Activated CD4-positive, CD25-positive, alpha-beta regulatory T cell treated with anti-CD3 and anti-CD28 coated beads, Interleukin-2, amount 50 U/mL, for 24 hours (primary cell): ENCODE measurements around the gene PFN1.

Source experiments
- ATAC-seq, 2 donors: fragments of 150-1000 bp; cut with Tn5 transposase; one replicate each; pipeline ENCODE4 v1.10.0; 2021; ENCODE audit warnings: mild to moderate bottlenecking in 1 of 2, moderate library complexity in 1 of 2

The PFN1 gene

DNA sequence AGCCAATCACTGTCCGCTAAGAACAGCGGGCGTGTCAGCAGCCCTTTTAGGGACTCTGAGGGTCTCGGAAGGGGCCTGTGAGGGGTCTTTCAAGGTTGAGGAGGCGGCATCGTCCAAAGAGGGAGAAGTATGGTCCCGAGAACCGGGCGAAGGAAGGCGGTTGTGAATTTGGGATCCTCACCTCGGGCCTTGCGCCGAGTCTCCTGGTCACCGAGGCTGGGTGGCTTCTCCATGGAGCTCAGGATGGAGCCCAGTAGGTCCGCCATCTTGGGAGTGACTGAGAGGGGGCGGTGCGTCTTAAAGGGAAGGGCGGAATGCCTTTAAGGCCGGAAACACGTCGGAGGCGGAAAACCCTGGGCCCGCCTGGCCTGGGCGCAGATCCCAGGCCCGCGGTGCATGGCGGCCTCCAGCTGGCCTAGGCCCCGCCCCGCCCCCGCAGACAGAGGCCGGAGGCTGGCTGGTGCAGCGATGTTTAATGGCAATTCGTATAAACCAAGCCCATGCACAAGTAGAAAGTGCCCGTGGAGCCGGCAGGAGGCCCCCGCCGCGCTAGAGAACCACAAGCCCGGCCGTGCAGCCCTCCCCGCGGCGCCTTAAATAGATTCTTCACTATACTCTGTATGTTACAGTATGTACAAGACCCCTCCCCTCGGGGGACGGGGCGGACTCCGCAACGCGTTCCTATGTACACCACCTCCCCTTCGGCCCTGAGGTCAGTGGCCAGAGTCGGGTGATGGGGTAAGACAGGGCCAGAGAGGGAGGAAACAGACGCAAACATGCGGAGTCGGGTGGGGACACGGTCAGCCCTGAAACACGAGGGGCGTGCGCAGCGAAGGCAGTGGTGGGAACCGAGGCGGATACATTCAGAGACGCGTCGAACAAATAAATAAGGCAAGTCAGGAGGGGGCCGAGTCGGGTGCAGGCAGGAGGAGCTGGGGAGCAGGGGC lies 19.5 kb upstream of the PFN1 start, which contains the start of gene SPAG7:
SPAG7 (minus strand) TSS at position 279 of the 947 bp plus-strand sequence; CDS start at position 266, 13 bp downstream.
- peak; percentile 50 to 55 for ATAC-seq

DNA sequence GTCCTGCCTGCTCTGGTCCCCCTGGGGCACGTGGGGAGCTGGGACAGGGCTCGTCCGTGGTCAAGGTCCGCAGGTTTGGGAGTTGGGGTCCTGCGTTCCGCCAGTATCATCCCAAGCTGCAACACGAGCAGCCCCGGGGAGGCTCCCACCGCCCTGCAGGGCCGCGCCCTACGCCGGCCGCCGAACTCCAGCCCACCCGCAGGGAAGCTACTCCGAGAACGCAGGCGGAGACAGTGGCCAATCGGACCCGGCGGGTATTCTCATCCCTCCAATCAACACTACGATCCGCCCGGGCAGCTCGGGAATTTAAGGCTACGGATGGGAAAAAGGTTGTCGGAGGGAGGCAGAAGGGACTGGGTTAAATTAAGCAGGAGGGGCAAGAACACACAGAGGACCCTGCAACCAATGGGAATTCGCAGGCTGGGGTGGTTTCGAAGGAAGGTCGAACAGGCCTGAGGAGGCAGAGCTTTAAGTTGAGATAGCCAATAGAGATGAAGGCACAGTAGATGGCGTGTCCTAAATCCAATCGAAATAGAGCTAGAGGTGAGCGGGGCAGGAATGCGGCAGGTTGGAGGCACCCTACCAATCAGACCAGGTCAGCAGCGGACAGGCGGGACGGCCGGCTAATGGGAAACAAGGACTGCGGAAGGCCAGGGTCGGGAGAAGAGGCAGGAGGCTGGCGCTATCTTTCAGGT lies 18.7 kb upstream of the PFN1 start:
- ATAC-seq: peak; percentile 84 to 87

DNA sequence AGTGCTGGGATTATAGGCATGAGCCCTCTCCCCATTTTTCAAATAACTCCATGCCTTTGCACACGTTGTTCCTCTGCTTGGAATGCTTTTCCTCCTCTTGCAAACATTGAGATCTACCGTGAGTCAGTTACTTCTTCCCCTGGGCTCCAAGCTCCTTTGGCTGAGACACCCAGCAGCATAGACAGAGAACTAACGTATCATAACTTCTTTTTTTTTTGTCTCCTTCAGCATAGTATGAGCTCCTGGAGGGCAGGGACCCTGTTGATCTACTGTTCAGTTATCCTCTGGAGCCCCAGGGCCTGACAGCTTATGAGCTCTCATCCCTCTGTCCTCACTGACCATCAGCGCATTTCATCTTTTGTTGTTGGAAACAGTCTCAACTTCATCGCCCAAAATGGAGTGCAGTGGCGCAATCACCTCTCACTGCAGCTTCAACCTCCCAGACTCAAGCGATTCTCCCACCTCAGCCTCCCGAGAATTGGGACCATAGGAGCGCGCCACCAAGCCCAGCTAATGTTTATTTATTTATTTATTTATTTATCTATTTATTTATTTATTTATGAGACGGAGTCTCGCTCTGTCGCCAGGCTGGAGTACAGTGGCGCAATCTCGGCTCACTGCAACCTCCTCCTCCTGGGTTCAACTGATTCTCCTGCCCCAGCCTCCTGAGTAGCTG lies 17.1 kb upstream of the PFN1 start:
- ATAC-seq: no peak

DNA sequence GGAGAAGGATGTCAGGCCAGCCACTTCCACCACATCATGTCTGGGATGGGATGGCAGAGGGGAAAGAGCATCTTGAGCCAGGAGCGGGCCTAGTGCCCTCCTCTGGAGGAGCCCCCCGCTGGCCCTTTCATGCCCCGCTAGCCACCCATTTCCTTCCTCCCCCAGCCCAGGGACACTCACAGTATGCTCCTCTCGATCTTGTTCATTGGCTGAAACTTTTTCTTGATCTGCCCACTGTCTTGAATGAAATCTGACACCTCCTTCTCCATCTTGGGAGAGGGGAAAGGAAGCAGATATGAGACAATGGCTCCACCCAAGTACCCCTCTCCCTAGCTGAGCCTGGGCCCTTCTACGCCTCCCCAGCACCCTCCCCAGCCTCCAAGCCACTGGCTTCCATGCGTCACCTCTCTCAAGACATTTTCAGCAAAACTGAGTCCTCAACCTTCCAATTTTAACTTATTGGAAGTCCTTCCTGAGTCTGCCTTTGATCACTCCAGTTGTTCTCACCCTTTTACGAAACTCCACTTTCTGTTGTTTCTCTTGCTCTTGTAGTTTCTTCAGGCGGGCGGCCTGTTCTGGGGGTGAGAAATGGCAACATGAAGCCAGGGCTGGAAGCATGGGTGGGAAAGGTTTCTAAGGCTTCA lies 12.1 kb upstream of the PFN1 start:
- ATAC-seq: no peak

DNA sequence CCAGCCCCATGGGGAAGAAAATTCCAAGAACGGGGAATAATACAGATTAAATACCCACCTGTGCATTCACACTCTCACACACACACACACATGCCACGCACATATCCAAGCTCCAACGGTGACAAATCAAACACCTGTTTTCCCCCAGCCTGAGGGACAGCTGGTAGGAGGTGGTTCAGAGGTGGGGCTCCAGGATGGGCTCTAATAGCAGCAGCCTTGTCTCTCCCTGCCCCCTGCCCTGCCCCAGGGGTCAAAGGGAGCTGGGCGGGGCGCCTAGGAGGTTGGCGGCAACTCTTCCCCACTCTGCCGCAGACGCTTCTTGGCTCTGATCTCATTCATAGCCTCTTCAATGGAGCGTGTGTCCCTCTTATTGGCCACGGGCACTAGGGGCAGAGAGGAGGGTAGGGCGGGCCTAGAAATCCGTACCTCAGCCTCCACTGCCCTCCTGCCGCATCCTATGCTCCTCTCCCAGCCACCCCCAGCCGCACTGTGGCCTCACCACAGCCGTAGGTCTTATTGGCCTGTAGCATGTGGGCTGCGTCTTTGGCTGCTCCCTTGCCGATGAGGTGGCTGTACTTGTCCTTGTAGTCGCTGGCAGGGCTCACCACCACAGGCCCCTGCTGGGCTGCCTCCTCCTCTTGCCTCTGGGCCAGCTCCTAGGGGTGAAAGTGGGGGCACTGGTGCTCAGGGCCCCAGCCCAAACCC lies 11.1 kb upstream of the PFN1 start:
- ATAC-seq: no peak

DNA sequence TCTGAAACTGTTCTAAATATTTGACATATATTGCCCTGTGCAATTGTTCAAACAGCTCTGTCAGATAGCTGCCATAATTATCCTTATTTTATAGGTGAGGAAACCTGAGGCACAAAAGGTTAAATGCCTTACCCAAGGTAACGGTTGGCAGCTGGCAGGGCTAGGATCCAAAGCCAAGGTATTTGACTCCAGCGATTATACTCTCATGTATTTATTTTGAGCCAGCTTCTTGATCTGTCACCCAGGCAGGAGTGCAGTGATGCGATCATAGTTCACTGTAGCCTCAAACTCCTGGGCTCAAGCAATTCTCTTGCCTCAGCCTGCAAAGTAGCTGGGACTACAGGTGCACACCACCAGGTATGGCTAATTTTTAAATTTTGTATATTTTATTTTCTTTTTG lies 9.8 kb upstream of the PFN1 start:
- no peak for ATAC-seq

DNA sequence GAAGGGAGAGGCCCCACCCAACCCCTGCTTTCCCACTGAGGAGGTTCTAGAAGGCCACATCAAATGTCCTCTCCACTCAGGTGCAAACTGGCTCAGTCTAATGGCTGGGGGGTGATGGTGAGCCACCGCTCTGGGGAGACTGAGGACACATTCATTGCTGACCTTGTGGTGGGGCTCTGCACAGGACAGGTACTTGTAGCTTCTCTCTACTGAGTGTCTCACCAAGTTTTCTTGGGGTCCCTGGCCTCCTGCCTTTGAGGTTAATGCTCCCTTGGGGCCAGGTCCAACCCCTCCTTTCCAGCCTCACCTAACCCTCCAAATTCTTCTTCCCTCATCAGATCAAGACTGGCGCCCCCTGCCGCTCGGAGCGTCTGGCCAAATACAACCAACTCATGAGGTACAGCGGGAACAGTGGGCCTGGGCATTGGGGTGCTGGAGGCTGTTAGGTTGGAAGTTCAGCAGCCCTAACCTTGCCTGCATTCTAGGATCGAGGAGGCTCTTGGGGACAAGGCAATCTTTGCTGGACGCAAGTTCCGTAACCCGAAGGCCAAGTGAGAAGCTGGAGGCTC lies 8.2 kb upstream of the PFN1 start:
- ATAC-seq: no peak

DNA sequence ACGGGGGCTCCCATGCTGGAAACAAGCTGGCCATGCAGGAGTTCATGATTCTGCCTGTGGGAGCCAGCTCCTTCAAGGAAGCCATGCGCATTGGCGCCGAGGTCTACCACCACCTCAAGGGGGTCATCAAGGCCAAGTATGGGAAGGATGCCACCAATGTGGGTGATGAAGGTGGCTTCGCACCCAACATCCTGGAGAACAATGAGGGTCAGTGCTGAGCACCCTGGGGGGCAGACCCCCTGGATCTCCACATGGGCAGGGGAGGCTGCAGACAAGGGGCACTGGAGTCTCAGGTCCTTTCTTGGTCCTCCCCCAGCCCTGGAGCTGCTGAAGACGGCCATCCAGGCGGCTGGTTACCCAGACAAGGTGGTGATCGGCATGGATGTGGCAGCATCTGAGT lies 6.8 kb upstream of the PFN1 start:
- ATAC-seq: no peak

DNA sequence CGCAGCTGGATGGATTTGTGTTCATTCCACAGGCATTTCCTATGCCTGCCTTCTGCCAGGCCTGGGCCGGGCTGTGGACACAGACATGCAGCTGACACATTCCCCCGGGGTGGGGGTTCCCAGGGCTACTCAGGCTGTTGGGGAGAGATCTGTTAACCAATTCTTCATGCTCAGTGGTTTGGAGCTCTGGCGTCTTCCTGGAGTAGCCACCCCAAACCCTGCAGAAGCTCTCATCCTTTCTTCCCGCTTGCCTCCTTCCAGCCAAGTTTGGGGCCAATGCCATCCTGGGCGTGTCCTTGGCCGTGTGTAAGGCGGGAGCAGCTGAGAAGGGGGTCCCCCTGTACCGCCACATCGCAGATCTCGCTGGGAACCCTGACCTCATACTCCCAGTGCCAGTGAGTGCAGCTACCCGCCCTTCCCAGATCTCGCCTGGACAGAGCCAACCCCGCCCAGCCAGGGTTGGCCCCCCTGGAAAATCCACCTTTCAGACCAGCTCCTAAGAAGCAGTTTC lies 5.2 kb upstream of the PFN1 start:
- no peak for ATAC-seq

DNA sequence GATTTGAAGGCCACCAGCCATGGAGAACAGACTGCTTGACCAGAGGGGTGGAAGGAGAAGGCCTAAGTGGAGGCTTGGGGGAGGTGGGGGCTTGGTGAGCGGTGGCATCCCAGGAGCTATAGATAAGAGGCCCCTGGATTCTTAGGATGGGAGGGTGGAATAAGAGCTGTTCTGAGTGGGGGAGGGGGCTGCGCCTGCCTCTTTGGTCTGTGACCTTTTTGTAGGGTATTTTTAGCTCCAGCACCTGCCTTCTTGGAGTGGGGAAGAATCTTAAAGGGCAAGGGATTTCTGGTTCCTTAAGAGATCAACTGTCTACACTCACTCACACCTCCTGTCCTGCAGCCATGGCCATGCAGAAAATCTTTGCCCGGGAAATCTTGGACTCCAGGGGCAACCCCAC lies 3.2 kb upstream of the PFN1 start:
- ATAC-seq: no peak

DNA sequence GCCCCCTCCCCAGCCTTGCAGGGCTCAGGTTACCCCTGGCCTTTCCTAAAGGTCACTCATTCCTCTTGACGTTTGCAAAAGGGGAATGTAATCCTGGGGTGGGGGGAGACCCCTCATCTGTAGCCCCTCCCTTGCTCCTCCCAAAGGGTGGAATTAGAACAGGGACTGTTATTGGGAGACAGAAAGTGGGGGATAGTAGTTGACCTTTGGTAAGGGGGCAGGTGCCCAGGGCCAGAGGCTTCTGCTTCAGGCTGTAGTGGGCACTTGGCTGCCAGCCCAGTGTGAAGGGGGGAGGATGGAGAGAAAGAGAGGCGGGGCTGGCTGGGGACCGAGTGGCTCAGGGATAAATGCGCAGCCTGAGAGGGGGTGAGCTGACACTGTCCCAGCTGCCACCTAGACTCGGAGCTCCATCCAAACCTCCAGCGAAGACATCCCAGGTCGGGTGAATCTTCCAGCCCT lies 2.4 kb upstream of the PFN1 start, which contains the start of gene ENO3:
ENO3 (plus strand) TSS at position 374 of the 459 bp plus-strand sequence. CDS start 711 bp downstream, outside the sequence.
- no peak for ATAC-seq

DNA sequence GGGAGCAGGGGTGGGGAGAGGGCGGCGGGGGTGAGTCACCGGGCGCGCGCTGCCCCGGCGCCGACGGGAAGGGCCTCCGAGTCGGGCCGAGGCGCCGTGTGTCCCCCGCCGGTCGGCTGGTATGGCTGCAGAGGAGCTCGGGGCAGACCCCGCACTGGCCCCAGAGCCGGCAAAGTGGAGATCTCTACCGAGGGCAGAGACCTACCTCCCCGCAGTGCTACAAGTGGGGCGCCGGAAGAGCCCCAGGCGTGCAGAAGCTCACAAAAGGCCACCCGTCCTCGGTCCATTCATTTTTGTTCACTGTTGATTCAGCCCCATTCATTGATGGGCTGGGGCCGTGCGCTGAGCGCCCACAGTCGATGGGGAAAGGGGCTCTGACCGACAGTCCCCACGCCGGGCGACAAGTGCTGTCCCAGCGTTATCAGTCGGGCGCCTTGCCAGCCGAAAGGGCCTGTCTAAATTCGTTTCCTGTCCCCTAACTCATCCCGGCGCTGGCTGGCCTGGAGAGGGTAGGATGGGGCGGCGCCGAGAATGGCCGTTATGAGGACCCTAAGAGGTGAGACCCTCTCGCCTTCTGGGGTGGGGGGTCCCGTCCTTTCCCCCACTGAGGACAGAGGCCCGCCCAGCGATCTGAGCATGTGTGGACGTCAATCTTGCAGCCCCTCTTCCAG lies 1.9 kb upstream of the PFN1 start:
- ATAC-seq: peak; percentile 4 to 15

DNA sequence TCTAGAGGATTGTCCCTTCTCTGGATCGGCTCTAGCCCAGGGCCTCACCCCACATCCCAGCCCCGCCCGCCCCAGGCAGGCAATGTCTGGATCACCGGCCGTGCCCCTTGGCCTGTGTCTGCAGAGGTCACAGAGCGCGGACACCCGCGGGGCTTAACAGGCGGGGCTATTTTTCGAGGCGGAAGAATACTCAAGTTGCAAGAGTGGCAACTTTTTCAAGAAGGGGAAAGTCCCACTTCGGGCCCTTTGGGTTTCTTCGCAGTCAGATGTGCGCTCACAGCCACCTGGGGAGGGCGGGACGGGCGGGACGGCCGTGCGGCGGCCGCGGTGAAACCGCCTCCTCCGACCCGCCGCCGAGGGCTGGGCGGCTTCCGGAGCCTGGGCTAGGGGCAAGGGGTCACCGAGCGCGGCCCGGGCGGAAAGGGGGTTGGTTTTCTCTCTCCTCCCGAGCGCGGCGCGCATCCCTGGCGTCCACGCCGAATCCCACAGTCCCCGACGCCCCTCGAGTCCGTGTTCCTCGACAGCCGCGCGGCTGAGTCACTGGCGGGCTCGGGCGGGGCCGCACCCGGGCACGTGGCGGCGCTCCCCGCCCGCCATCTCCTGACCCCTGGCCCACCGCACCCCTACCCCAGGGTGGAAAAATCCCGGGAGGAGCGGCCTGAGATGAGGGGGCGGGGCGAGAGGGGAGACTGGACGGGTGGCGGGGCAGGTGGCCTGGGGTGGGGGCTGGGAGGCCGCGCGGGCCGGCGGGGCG lies 1.2 kb upstream of the PFN1 start:
- ATAC-seq: peak; percentile 32 to 42

DNA sequence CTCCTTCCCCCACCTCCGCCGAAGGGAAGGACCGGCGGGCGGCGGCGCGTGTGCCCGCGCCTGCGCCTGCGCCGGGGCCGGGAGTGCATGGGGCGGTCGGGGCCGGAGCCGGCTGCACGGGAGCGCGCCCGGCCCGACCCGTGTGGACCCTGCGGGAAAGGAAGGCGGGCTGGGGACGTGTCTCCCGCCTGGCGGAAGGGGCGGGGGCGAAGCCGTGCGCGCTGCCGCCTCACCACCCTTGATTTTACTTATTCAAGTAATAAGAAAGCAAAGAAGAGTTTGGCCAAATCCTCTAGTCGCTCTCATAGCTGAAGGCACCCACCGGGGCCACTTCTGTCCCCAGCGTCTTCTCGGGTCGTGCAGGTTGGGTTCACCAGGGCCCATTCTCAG lies 596 bp upstream of the PFN1 start:
- ATAC-seq: peak; percentile 41 to 43

DNA sequence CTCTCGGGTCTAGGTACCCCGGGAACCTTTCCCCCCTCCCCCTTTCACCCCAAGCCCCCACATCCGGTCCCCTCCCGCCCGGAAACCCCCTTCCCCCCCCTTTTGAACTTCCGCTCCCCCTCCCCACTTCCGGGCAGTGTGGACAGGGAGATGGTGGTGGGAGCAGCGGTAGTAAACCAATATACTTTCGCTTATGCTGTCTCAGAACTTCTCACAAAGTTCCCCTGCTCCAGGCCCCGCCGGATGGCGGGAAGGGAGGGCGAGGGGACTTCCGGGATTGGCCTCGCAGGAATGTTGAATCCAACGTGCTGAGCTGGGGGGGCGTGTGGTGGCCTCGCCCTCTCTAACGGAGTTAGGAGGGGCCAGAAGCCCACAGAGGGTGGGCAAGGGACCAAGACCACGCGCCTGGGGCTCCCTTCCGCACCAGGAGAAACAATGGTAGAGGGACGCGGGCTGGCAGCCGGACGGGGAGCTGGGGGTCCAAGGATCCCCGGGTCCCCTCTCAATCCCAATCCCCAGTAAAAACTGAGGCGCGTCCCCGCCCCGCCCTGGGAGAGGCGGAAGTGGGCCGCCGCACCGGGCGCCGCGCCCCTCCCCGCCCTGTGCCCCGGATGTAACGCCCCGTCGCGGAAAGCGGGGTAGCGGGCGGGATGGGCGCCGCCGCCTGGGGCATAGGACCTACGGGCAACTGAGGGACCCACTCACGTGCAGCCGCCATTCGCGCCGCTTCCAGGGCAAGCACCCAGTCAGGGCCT lies 742 bp downstream of the PFN1 start:
- ATAC-seq: peak; percentile 11 to 18

DNA sequence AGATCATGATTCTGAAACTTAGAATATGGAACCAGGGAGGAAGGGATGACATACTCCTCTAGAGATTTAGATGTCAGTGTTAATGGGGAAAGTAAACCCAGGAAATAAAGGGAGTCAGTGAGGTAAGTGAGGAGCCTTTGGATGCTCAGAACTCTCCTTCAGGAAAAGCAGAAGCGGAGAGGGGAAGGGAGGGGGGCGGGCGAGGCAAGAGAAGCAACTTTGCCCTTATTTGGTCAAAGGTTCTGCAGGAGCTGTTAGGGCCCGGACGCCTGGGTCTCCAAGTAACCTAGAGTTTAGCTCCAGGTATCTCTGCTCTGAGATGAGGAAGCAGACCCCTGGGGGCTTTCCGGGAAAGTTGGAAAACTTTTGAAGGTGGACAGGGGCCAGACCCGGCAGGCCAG lies 1.3 kb downstream of the PFN1 start:
- no peak for ATAC-seq

DNA sequence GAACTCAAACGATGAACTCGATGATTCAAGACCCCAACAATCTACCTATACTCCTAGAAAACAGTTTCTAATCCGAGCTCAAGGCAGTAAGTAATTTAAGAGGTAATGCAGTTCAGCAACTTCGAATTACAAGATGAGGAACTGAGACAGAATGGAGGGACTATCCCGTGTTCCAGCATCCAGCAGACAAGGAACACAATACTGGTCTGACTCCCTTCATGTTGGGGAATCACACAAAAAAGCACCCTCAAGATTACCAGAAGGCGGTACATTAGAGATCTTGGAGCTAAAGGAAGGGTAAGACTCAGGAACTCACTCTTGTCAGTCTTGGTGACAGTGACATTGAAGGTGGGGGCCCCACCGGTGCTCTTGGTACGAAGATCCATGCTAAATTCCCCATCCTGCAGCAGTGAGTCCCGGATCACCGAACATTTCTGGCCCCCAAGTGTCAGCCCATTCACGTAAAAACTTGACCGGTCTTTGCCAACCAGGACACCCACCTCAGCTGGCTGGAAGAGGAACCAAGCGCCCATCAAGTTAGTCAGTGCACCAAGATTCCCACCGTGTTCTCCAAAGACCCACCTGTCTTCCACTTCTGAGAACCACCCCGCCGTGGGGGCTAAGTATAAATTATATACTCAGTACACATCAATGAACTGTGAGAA lies 1.9 kb downstream of the PFN1 start:
- ATAC-seq: no peak

DNA sequence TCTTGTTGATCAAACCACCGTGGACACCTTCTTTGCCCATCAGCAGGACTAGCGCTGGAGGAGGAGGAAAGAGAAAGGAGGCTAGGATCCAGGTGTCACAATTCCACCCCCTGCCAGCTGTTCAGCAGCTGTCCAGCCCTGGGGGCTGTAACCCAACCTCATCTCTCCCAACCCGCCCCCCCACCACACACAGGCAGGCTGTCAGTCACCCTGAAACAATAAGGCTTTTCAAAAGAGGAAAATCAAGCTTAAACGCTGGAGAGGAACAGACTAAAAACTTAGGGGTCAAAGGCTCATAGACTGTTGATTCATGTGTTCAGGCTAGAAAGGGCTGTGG lies 2.4 kb downstream of the PFN1 start:
- no peak for ATAC-seq
